ENCODE results near the gene ASTL. TPM values are rescaled to one million over a fixed set of nuclear protein-coding genes. Genes with fewer than 3 reads are reported as not detected.

ASTL gene
- total RNA-seq, 8 experiments from 2014 or later: 0.14 to 0.57 (median 0.29) TPM; not detected in 5

DNA sequence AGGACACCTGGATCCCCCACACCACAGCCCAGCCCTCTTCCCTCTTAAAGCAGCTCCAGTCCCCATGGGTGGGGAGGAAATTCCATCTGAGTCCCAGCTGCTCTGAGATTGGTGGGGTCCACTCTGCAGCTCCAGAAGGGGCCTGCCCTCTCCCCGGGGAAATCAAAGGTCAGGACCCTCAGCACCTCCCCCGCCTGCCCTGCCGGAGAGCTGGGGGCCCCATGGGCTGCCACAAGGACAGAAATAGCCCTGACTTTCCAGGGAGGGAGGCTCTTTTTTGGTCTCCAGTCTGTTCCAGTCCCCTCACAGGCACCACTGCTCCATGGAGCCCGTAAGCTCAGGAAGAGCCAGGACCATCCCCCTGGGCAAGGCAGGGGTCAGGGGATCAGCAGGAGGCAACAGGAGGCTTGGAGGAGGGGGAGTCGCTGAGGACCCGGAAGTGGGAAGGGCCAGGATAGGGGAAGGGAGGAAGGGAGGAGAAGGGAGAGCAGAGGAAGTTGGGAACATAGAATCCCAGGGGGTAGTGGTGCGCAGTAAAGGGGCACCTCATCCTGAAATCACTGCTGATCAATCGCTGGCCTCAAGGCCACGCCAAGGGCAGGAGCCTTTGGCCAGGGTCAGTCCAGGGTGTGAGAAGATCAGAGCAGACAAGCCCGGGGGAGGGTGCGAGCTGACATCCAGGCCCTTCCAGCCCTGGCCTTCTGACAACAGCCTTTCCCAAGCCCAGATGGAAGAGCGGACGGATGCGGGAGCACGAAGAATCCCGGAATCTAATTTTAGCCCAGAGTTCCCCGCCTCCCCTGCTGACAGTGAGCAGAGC is 29.6 kb downstream of the ASTL start:
- Histone ChIP-seq H3K4me1 (replicated peaks in 1 of 2) (peaks cover 10 to 19% of the 10 kb centered on the region in 2 donors), H3K4me3 (no peak overlapping the region), H3K27ac (peak overlapping the region in 1 of 2 donors; percentile 83)
- in situ Hi-C loops (cut with MboI; ENCODE audit: low pct_unique_long_range_greater_than_20kb in 2 of 9, low sequenced_read_pairs in 9 of 9, unreplicated experiment in 9 of 9): loop anchor here in 2 of 9 experiments (25.0 kb wide), 1 partner anchor 96 kb away; no protein-coding TSS in a partner anchor
- peak in 5 of 8 experiments; percentile 19 to 74 (median 65) for ATAC-seq (replicated peaks in 6 of 8)
- 9 to 55% (median 21%) methylated on average over 1 to 9 of the region's 17 CpGs; no CpG with 5 or more reads in 5 of the 10 experiments for WGBS, 10 experiments

DNA sequence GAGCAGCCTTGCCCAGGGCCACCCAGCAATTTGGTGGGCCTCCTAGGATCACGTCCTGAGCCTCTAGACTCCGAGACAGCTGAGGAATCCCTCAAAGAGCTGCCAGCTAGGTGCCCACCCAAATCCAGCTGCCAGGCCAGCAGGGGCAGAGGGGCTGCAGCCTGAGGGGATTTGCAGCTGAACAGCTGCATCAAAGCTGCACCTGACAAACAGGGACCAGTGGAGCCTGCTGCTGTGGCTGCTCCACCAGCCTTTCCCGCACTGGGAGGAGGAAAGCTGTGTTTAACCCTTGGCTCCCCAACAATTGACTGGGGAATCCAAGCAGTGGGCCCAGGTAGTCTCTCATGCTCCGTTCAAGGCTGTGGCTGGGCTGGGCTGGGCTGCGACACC is 30.2 kb downstream of the ASTL start:
- Histone ChIP-seq H3K4me3 (no peak overlapping the region), H3K4me1 (replicated peaks in 1 of 2) (peaks cover 10 to 19% of the 10 kb centered on the region in 2 donors), H3K27ac (peak overlapping the region in 1 of 2 donors; percentile 83)
- peak in 2 of 8 experiments; percentile 20 to 32 for ATAC-seq (replicated peaks in 6 of 8)
- in situ Hi-C loops (cut with MboI; ENCODE audit: low pct_unique_long_range_greater_than_20kb in 2 of 9, low sequenced_read_pairs in 9 of 9, unreplicated experiment in 9 of 9): loop anchor here in 2 of 9 experiments (25.0 kb wide), 1 partner anchor 96 kb away; no protein-coding TSS in a partner anchor
- WGBS, 10 experiments: 0 to 93% (median 40%) methylated on average over 1 to 2 of the region's 5 CpGs; no CpG with 5 or more reads in 6 of the 10 experiments

DNA sequence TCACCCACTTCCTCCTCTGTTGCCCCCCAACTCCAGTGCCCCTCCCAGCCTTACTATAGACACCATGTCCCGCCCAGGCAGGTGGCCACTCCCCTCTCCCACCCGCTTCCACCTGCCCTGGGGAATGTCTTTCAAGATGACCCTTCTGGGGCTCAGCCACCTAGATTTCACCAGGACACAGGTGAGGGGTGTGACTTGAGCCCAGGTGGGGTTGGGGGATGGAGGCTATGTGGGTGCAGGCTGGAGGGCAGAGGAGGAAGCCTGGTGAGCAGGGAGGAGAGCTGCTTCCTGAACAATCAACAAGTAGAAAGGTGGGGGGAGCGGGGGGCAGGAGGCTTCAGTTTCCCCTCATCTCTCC is 30.6 kb downstream of the ASTL start:
- in situ Hi-C loops (cut with MboI; ENCODE audit: low pct_unique_long_range_greater_than_20kb in 2 of 9, low sequenced_read_pairs in 9 of 9, unreplicated experiment in 9 of 9): loop anchor here in 2 of 9 experiments (25.0 kb wide), 1 partner anchor 95 kb away; no protein-coding TSS in a partner anchor
- Histone ChIP-seq H3K4me1 (replicated peaks in 1 of 2) (peaks cover 10 to 19% of the 10 kb centered on the region in 2 donors), H3K4me3 (no peak overlapping the region), H3K27ac (no peak overlapping the region)
- no peak for ATAC-seq (replicated peaks in 6 of 8)
- 100% methylated on average over 1 of the region's 3 CpGs; no CpG with 5 or more reads in 9 of the 10 experiments for WGBS, 10 experiments

DNA sequence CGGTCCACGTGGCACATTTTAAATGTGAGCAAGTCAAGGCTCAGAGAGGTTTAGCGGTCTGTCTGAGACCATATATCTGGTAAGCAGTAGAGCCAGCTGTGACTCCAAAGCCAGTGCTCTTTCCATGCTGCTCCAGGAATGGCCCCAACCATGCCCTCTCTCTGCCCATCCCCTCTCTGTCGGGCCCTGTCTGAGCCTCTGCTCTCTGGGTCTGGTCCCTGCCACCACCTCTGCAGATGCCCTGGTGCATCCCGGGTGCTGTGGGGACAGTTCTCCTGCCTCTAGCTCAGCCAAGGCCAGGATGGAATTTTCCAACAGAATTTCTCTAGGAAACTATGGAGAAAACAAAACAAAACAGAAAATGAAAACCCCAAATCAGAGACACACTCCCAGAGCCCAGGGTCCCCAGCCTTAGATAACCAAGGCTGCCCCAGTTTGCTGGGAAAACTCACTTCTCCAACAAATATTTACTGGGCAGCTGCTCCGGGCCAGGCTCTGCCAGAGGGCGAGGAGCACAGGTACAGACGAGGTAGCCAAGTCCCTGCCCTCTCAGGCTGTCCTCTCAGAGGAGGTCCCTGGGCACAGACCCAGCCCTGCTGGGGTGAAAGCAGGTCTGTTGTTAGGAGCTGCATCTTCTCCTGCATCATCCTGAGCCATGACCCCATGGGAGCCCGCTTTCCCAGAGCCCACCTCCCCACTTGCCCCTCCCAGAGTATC is 31.2 kb downstream of the ASTL start:
- in situ Hi-C loops (cut with MboI; ENCODE audit: low pct_unique_long_range_greater_than_20kb in 2 of 9, low sequenced_read_pairs in 9 of 9, unreplicated experiment in 9 of 9): loop anchor here in 2 of 9 experiments (25.0 kb wide), 1 partner anchor 95 kb away; no protein-coding TSS in a partner anchor
- H3K27ac ChIP-seq: no peak overlapping the region
- ATAC-seq (replicated peaks in 6 of 8): no peak
- 60 to 92% (median 73%) methylated on average over 1 to 2 of the region's 9 CpGs; no CpG with 5 or more reads in 6 of the 10 experiments for WGBS, 10 experiments
- H3K4me3 ChIP-seq: no peak overlapping the region
- peaks cover 10 to 22% of the 10 kb centered on the region in 2 donors for H3K4me1 ChIP-seq (replicated peaks in 1 of 2)

DNA sequence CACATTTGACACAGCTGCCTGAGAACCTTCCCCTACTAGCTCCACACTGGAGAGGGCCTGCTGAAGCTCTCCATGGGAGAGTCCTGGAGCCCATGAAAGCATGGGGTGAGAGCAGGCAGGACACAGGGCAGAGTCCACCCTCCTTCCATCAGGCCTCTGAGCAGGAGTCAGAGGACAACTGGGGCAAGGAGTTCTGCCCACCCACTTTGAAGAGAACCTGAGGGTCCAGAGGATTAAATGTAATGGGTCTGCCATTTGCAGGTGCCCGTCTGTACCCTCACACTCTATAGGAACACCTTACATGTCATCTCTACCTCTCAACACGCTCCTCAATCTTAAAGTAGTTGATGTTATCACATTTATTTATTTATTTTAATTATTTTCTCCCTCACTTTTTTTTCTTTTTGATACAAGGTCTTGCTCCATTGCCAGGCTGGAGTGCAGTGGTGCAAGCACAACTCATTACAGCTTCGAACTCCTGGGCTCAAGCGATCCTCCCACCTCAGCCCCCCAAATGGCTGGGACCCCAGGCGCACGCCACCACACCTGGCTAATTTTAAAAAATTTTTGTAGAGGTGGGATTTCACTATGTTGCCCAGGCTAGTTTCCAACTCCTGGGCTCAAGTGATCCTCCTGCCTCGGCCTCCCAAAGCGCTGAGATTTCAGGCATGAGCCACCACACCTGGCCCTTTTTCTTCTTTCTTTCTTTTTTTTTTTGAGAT is 32.1 kb downstream of the ASTL start:
- in situ Hi-C loops (cut with MboI; ENCODE audit: low pct_unique_long_range_greater_than_20kb in 2 of 9, low sequenced_read_pairs in 9 of 9, unreplicated experiment in 9 of 9): loop anchor here in 2 of 9 experiments (25.0 kb wide), 1 partner anchor 94 kb away; no protein-coding TSS in a partner anchor
- Histone ChIP-seq H3K27ac (no peak overlapping the region), H3K4me1 (replicated peaks in 1 of 2) (peaks cover 10 to 26% of the 10 kb centered on the region in 2 donors), H3K4me3 (no peak overlapping the region)
- WGBS, 10 experiments: 33 to 100% (median 96%) methylated on average over 1 to 6 of the region's 8 CpGs; no CpG with 5 or more reads in 1 of the 10 experiments
- ATAC-seq (replicated peaks in 6 of 8): no peak

DNA sequence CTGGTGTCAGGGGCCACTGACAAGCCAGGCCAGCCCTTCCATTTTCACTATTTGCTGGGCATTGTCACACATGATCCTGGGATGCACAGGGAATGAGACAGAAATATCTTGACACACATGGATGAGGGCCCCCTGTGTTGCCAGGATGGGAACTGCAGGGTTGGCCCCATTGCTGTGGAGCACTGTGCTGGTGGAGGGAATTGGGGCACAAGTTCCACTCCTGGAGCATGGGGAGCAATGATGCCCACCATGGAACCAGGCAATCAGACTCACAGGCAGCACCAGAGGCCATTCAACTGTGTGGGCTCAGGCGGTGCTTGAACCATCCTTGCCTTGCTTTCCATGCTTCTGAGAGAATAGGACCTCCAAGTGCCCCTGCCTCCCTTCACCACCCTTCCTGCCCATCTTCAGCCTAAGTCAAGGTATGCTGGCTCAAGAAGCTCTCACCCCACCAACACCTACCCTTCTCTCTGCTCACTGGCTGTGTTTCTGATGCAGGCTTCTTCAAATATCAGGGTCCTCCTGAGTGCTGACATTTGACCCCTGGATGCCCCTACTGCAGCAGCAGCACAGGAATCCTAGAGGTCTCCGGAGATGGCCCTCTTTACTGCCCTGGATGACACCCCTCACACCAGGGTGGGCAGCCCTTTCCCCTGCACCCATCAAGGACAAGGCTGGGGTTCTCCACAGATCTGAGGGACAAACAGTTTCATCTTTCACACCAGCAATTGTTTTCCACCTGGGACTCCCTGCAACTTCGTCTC is 33.0 kb downstream of the ASTL start:
- Histone ChIP-seq H3K4me1 (replicated peaks in 1 of 2) (peaks cover 10 to 26% of the 10 kb centered on the region in 2 donors), H3K4me3 (no peak overlapping the region), H3K27ac (no peak overlapping the region)
- ATAC-seq (replicated peaks in 6 of 8): no peak
- 50 to 100% (median 59%) methylated on average over 1 to 2 of the region's 3 CpGs; no CpG with 5 or more reads in 6 of the 10 experiments for WGBS, 10 experiments
- in situ Hi-C loops (cut with MboI; ENCODE audit: low pct_unique_long_range_greater_than_20kb in 2 of 9, low sequenced_read_pairs in 9 of 9, unreplicated experiment in 9 of 9): loop anchor here in 2 of 9 experiments (25.0 kb wide), 1 partner anchor 93 kb away; no protein-coding TSS in a partner anchor

DNA sequence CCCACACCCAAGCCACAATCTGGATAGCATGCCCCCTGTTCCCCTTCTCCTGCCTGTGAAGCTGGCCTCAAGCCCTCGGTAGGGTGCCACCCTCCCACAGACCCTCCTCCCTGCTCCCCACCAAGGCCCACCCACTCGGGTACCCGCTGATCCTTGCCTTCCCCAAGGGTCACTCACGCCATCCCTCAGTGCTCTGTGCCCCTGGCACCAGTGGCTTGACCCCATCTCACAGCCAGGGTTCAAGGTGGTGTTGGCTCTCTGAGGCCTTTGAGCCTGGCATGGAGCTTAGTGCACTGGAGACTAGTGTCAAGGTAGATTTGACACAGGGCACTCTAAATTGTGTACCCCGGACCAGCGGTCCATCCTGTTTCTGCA is 33.8 kb downstream of the ASTL start:
- 75% methylated on average over 1 of the region's 6 CpGs; no CpG with 5 or more reads in 9 of the 10 experiments for whole genome bisulfite sequencing, 10 experiments
- H3K27ac ChIP-seq: no peak overlapping the region
- no peak for ATAC-seq (replicated peaks in 6 of 8)
- H3K4me3 ChIP-seq: no peak overlapping the region
- in situ Hi-C loops (cut with MboI; ENCODE audit: low pct_unique_long_range_greater_than_20kb in 2 of 9, low sequenced_read_pairs in 9 of 9, unreplicated experiment in 9 of 9): loop anchor here in 2 of 9 experiments (25.0 kb wide), 1 partner anchor 92 kb away; no protein-coding TSS in a partner anchor
- H3K4me1 ChIP-seq (replicated peaks in 1 of 2): peaks cover 10 to 22% of the 10 kb centered on the region in 2 donors

DNA sequence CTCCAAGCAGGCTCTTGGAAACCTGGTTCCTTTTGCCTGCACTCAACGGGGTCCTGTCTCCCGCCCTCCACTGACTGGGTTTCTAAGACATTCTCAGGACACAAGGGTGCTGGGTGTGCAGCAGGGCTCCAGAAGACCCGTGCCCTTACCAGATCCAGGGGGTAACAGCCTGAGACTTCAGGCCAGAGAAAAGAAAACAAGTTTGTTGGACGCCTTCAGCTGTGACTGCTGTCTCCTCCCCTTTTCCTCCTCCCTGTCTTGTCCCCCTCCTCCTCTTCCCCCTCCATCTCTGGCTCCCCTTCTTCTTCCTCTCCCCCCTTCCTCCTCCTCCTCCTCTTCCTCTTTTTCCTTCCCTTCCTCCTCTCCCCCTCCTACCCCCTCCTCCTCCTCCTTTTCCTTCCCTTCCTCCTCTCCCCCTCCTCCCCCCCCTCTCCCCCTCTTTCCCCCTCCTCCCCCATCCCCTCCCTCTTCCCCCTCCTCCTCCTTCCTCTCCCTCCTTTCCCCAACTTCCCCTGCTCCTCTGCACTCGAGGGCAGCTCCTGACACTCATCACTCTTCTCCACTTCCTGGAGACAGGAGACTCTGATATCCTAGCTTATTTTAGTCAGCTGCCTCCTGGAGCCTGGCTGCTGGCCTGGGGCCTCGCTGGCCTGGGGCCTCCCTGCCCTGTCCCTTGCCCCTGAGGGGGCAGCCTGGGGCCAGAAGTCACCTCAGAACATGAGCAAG is 34.4 kb downstream of the ASTL start:
- Histone ChIP-seq H3K27ac (no peak overlapping the region), H3K4me3 (no peak overlapping the region), H3K4me1 (replicated peaks in 1 of 2) (peaks cover 7 to 22% of the 10 kb centered on the region in 2 donors)
- WGBS, 10 experiments: 0 to 76% (median 37%) methylated on average over 1 to 2 of the region's 6 CpGs; no CpG with 5 or more reads in 7 of the 10 experiments
- no peak for ATAC-seq (replicated peaks in 6 of 8)
- in situ Hi-C loops (cut with MboI; ENCODE audit: low pct_unique_long_range_greater_than_20kb in 2 of 9, low sequenced_read_pairs in 9 of 9, unreplicated experiment in 9 of 9): loop anchor here in 2 of 9 experiments (25.0 kb wide), 1 partner anchor 92 kb away; no protein-coding TSS in a partner anchor

DNA sequence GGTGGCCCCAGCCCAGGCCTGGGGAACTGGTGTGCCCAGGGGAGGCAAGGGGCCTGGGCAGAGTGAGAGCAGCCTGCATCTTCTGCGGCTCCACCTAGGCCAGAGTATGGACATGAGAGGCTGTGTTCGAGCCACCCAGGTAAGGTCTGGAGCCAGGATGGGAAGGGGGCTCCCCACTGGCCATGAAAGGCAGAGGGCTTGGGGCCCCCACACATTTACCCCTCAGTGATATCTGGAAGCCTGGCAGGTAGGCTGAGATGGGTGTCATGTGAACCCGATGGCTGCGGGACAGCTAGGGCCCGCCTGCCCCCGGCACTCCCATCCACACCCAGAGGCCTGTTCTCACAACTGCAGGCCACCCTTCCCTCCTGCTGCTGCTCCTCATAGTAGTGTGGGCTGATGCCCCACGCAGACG is 35.1 kb downstream of the ASTL start:
- Histone ChIP-seq H3K4me1 (replicated peaks in 1 of 2) (peaks cover 7 to 22% of the 10 kb centered on the region in 2 donors), H3K27ac (no peak overlapping the region), H3K4me3 (no peak overlapping the region)
- in situ Hi-C loops (cut with MboI; ENCODE audit: low pct_unique_long_range_greater_than_20kb in 2 of 9, low sequenced_read_pairs in 9 of 9, unreplicated experiment in 9 of 9): loop anchor here in 2 of 9 experiments (25.0 kb wide), 1 partner anchor 91 kb away; no protein-coding TSS in a partner anchor
- peak in 1 of 8 experiments; percentile 18 for ATAC-seq (replicated peaks in 6 of 8)
- 56 to 100% (median 67%) methylated on average over 1 to 3 of the region's 8 CpGs; no CpG with 5 or more reads in 7 of the 10 experiments for WGBS, 10 experiments

DNA sequence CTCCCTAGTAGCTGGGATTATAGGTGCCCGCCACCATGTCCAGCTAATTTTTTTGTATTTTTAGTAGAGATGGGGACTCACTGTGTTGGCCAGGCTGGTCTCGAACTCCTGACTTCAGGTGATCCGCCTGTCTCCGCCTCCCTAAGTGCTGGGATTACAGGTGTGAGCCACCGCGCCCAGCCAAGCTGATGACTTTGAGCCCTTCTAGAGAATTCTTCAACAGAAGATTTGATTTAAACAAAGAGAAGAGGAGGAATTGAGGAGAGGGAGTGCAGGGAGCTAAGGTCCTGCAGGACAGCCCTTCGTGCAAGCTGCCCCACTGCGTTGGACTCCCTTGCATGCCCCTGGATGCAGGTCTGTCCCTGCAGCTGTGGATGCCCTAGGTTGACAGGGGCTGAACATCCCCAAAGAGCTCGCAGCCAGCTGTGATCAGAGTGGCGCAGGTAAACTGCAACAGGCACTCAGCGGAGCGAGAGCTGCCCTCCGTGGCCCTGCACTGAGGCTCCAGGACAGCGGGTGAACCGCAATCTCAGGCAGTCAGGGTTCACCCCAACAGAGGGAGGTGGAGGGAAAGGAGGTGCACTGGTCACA is 35.6 kb downstream of the ASTL start:
- ATAC-seq (replicated peaks in 6 of 8): no peak
- H3K4me1 ChIP-seq (replicated peaks in 1 of 2): peaks cover 7 to 23% of the 10 kb centered on the region in 2 donors
- 80 to 100% (median 96%) methylated on average over 1 to 10 of the region's 15 CpGs; no CpG with 5 or more reads in 3 of the 10 experiments for WGBS, 10 experiments
- no peak overlapping the region for H3K4me3 ChIP-seq
- in situ Hi-C loops (cut with MboI; ENCODE audit: low pct_unique_long_range_greater_than_20kb in 2 of 9, low sequenced_read_pairs in 9 of 9, unreplicated experiment in 9 of 9): loop anchor here in 2 of 9 experiments (25.0 kb wide), 1 partner anchor 90 kb away; no protein-coding TSS in a partner anchor
- H3K27ac ChIP-seq: no peak overlapping the region

DNA sequence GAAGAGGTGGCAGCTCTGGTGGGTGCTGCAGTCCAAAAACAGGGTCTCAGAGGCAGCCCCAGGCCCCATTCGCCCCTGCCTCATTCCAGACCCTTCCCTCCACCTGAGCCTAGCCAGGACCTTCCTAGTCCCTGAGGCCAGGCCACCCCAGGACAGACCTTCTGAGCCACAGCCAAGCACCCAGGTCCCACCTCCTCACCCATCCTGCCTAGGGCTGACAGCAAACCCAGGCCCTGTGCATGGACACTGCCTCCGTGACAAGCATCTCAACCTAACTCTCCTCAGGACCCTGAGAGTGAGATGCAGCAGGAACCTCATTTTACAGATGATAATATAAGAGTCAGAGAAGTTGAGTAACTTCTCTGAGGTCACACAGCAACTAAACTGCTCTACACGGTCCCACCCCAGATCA is 37.4 kb downstream of the ASTL start:
- ATAC-seq (replicated peaks in 6 of 8): no peak
- in situ Hi-C loops (cut with MboI; ENCODE audit: low pct_unique_long_range_greater_than_20kb in 2 of 9, low sequenced_read_pairs in 9 of 9, unreplicated experiment in 9 of 9): loop anchor here in 2 of 9 experiments (25.0 kb wide), 1 partner anchor 89 kb away; no protein-coding TSS in a partner anchor
- H3K4me3 ChIP-seq: no peak overlapping the region
- H3K4me1 ChIP-seq (replicated peaks in 1 of 2): peaks cover 7 to 23% of the 10 kb centered on the region in 2 donors
- H3K27ac ChIP-seq: no peak overlapping the region
- 40% methylated on average over 1 of the region's 3 CpGs; no CpG with 5 or more reads in 9 of the 10 experiments for WGBS, 10 experiments
